Progenitor cell of endocrine pancreas (in vitro differentiated cells): Measurements from ENCODE around the gene PGGHG. TPM values are rescaled to one million over a fixed set of nuclear protein-coding genes. Genes with fewer than 3 reads are reported as not detected.
"Not testable (repeated sequence)": the region's sequence is repeated elsewhere in the genome, so short reads cannot be mapped to it uniquely, and the experiment has no call there.

Source experiments
- DNase-seq: peaks from one replicate; pipeline ENCODE4 v3.0.0; 2021; ENCODE audit warnings: low spot score; ENCODE audit not compliant: unreplicated experiment
- H3K27ac Mint-ChIP-seq: 2 replicates; pipeline ENCODE4 v1.8.0; 2021; ENCODE audit warnings: mild to moderate bottlenecking, moderate library complexity, mixed read lengths
- H3K27me3 Mint-ChIP-seq: 2 replicates; pipeline ENCODE4 v1.8.0; 2021; ENCODE audit warnings: mixed read lengths
- H3K36me3 Mint-ChIP-seq: 2 replicates; pipeline ENCODE4 v1.8.0; 2022; ENCODE audit warnings: mixed read lengths; ENCODE audit not compliant: insufficient read depth
- H3K4me1 Mint-ChIP-seq: 2 replicates; pipeline ENCODE4 v1.8.0; 2021; ENCODE audit warnings: low read depth, mixed read lengths
- H3K4me3 Mint-ChIP-seq: 2 replicates; pipeline ENCODE4 v1.8.0; 2021; ENCODE audit warnings: low read depth, mild to moderate bottlenecking, moderate library complexity, mixed read lengths
- H3K9me3 Mint-ChIP-seq: 2 replicates; pipeline ENCODE4 v1.8.0; 2021; ENCODE audit warnings: low read depth, mixed read lengths
- total RNA-seq: library from RNA; stranded (reverse); gene quantifications from 2 replicates; pipeline ENCODE4 v1.2.1, GENCODE V29; 2021
- TF ChIP-seq, protein P1 (sequence below): fragments of 200-600 bp; sonication (generic); IDR thresholded peaks from one replicate; pipeline ENCODE4 v1.5.0; 2021; ENCODE audit warnings: antibody characterized with exemption, mild to moderate bottlenecking; ENCODE audit not compliant: unreplicated experiment

Gene PGGHG
- total RNA-seq, 1 donor from 2014 or later, result 67.0 TPM

DNA sequence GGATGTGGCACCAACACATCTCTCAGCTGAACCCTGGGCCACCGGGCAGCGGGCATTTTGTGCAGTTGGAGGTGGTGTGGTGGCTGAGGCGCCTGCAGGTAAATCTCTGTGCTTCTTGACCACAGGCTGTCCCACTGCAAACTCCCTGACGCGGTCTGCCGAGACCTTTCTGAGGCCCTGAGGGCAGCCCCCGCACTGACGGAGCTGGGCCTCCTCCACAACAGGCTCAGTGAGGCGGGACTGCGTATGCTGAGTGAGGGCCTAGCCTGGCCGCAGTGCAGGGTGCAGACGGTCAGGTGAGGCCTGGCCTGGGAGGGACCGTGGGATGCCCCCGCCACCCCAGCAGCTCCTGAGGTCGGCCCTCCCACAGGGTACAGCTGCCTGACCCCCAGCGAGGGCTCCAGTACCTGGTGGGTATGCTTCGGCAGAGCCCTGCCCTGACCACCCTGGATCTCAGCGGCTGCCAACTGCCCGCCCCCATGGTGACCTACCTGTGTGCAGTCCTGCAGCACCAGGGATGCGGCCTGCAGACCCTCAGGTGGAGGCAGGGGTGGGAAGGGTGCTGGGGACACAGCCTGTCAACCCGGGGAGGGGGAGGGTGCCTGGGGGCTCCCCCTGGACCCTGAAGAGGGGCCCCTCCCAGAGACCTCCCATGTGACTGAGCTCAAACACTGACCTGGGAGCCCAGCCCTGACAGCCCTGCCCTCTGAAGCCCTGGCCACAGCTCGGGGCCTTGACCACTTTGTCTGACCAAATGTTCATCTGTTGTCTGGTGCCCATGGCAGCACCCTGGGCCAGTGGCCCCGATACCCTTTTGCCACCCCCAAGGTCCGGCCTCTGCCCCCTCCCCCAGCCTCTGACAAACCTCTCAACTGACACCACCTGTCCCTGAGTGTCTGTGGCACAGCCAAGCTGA is 4.6 kb upstream of the PGGHG start:
- H3K9me3 Mint-ChIP-seq, result no peaks in the 10 kb centered on the region
- H3K36me3 Mint-ChIP-seq, result no peaks in the 10 kb centered on the region
- peaks cover 28% of the 10 kb centered on the region for H3K27me3 Mint-ChIP-seq
- H3K4me1 Mint-ChIP-seq, result peaks cover 2% of the 10 kb centered on the region
- no peak for DNase-seq
- H3K27ac Mint-ChIP-seq, result no peak overlapping the region
- TF ChIP-seq, protein P1, sequence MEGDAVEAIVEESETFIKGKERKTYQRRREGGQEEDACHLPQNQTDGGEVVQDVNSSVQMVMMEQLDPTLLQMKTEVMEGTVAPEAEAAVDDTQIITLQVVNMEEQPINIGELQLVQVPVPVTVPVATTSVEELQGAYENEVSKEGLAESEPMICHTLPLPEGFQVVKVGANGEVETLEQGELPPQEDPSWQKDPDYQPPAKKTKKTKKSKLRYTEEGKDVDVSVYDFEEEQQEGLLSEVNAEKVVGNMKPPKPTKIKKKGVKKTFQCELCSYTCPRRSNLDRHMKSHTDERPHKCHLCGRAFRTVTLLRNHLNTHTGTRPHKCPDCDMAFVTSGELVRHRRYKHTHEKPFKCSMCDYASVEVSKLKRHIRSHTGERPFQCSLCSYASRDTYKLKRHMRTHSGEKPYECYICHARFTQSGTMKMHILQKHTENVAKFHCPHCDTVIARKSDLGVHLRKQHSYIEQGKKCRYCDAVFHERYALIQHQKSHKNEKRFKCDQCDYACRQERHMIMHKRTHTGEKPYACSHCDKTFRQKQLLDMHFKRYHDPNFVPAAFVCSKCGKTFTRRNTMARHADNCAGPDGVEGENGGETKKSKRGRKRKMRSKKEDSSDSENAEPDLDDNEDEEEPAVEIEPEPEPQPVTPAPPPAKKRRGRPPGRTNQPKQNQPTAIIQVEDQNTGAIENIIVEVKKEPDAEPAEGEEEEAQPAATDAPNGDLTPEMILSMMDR, result no peak
- no peak overlapping the region for H3K4me3 Mint-ChIP-seq

DNA sequence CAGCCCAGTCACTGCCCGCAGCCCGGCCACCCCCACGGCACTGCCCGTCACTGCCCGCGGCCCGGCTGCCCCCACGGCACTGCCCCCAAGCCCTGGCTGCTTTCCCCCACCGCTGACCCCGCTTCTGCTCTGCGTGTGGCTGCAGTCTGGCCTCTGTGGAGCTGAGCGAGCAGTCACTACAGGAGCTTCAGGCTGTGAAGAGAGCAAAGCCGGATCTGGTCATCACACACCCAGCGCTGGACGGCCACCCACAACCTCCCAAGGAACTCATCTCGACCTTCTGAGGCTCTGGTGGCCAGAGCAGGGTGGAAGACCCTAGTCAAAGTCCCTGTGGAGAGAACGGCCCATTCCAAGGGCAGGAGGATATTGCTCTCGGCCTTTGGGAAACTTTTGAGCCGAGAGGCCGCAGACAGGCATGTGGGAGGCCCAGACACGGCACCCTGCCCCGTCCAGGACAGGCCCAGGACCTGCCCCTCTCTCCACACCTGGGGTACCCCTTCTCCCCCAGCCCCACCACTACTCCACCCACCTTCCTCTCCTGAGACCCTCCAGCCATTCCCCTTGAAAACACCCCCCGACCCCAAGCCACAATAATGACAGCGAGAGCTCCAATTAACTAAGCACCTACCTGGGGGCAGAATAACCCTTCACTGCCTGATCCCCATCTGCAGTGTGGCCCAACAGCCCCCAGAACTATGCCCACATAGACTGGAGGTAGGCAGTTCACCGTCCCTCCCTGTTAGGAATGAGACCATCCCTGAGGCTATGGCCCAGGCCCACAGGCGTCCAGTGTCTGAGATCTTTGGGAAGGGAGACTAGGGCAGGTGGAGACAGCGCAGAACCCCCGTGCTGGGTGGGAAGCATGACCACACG is 3.7 kb upstream of the PGGHG start:
- no peak for DNase-seq
- TF ChIP-seq, protein P1, result no peak
- Mint-ChIP-seq H3K9me3 (no peaks in the 10 kb centered on the region), H3K36me3 (no peaks in the 10 kb centered on the region), H3K27ac (no peak overlapping the region), H3K4me1 (peaks cover 3% of the 10 kb centered on the region), H3K4me3 (no peak overlapping the region), H3K27me3 (peaks cover 28% of the 10 kb centered on the region)

GRCh38 chr11:285894-286220 is 3.1 kb upstream of the PGGHG start:
- H3K27me3 Mint-ChIP-seq, result peaks cover 28% of the 10 kb centered on the region
- H3K27ac Mint-ChIP-seq, result no peak overlapping the region
- TF ChIP-seq, protein P1, result no peak
- DNase-seq, result no peak
- no peaks in the 10 kb centered on the region for H3K9me3 Mint-ChIP-seq
- H3K4me1 Mint-ChIP-seq, result peaks cover 3% of the 10 kb centered on the region
- no peak overlapping the region for H3K4me3 Mint-ChIP-seq
- no peaks in the 10 kb centered on the region for H3K36me3 Mint-ChIP-seq

GRCh38 chr11:286977-287820 is 1.7 kb upstream of the PGGHG start:
- not testable (repeated sequence) for DNase-seq, H3K27ac Mint-ChIP-seq, H3K36me3 Mint-ChIP-seq, H3K9me3 Mint-ChIP-seq, H3K4me1 Mint-ChIP-seq
- H3K27me3 Mint-ChIP-seq, result peaks cover 24% of the 10 kb centered on the region
- H3K4me3 Mint-ChIP-seq, result peak overlapping the region; percentile 57

GRCh38 chr11:287821-288477 is 977 bp upstream of the PGGHG start:
- Mint-ChIP-seq H3K36me3 (peaks cover 2% of the 10 kb centered on the region), H3K9me3 (no peaks in the 10 kb centered on the region), H3K4me3 (peak overlapping the region; percentile 74), H3K27ac (peak overlapping the region; percentile 45), H3K27me3 (peaks cover 17% of the 10 kb centered on the region), H3K4me1 (peaks cover 5% of the 10 kb centered on the region)
- TF ChIP-seq, protein P1, result no peak
- DNase-seq, result no peak
